HFF-Myc (cell line): ENCODE results near the gene NHLRC4.
A peak's percentile ranks its signal among the peaks of the same experiment; 100 is the strongest.

ENCODE experiments used
- DNase-seq: peaks from one replicate; pipeline ENCODE4 v3.0.0-alpha.2; 2011; ENCODE audit warnings: low read depth; ENCODE audit errors: extremely low read depth
- H3K4me3 ChIP-seq: replicated peaks from 2 replicates; pipeline ENCODE4 v1.5.1; 2011; ENCODE audit warnings: low read depth, mild to moderate bottlenecking, control low read depth, low read length
- TF ChIP-seq, protein P1 (sequence below): IDR thresholded peaks from 2 replicates; pipeline ENCODE4 v1.5.1; 2012; ENCODE audit warnings: mild to moderate bottlenecking, low read depth, low read length, control low read depth; ENCODE audit errors: missing control alignments

Gene NHLRC4

GRCh38 chr16:549544-550263 is 17.1 kb upstream of the NHLRC4 start:
- DNase-seq: no peak
- no peak overlapping the region for H3K4me3 ChIP-seq
- TF ChIP-seq, protein P1, sequence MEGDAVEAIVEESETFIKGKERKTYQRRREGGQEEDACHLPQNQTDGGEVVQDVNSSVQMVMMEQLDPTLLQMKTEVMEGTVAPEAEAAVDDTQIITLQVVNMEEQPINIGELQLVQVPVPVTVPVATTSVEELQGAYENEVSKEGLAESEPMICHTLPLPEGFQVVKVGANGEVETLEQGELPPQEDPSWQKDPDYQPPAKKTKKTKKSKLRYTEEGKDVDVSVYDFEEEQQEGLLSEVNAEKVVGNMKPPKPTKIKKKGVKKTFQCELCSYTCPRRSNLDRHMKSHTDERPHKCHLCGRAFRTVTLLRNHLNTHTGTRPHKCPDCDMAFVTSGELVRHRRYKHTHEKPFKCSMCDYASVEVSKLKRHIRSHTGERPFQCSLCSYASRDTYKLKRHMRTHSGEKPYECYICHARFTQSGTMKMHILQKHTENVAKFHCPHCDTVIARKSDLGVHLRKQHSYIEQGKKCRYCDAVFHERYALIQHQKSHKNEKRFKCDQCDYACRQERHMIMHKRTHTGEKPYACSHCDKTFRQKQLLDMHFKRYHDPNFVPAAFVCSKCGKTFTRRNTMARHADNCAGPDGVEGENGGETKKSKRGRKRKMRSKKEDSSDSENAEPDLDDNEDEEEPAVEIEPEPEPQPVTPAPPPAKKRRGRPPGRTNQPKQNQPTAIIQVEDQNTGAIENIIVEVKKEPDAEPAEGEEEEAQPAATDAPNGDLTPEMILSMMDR: peak; percentile 6

- TF ChIP-seq, protein P1: no peak
- DNase-seq: no peak
- H3K4me3 ChIP-seq: no peak overlapping the region
These were observed 15.6 kb upstream of the NHLRC4 start for GRCh38 chr16:551210-551609.

DNA sequence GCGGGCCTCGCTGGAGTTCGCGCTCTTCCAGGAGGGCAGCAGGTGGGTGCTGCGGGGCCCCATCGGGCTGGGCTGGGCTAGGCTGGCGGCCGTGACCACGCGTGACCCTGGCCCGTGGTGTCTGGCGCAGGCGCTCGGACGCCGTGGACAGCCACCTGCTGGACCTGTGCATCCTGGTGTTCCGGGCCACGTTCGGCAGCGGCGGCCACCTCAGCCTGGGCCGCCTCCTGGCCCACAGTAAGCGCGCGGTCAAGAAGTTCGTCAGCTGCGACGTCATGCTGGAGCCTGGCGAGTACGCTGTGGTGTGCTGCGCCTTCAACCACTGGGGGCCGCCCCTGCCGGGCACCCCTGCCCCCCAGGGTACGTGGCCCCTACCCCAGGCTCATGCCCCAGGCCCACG is 14.6 kb upstream of the NHLRC4 start:
- no peak for DNase-seq
- H3K4me3 ChIP-seq: no peak overlapping the region
- TF ChIP-seq, protein P1: no peak

- H3K4me3 ChIP-seq: no peak overlapping the region
- TF ChIP-seq, protein P1: no peak
These were observed 13.1 kb upstream of the NHLRC4 start for GRCh38 chr16:553601-554296.

DNA sequence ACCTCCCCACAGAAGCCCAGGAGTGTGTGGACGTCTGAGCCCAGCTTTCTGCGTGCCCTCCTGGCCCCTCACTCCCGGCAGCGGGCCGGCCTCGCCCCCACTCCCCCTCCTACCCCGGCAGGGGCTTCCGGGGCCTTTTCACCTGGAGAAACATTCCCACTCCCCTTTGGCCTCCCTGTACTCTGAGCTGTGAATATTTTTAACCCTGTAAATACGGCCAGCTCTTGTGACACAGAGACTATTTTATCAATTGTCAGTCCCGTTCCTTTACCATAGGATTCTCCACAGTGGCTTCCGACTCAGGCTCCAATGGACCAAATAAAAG is 12.5 kb upstream of the NHLRC4 start:
- TF ChIP-seq, protein P1: no peak
- no peak overlapping the region for H3K4me3 ChIP-seq
- no peak for DNase-seq

More at GRCh38 chr16:553601-554296, 13.1 kb upstream of the NHLRC4 start:
- no peak for DNase-seq

DNA sequence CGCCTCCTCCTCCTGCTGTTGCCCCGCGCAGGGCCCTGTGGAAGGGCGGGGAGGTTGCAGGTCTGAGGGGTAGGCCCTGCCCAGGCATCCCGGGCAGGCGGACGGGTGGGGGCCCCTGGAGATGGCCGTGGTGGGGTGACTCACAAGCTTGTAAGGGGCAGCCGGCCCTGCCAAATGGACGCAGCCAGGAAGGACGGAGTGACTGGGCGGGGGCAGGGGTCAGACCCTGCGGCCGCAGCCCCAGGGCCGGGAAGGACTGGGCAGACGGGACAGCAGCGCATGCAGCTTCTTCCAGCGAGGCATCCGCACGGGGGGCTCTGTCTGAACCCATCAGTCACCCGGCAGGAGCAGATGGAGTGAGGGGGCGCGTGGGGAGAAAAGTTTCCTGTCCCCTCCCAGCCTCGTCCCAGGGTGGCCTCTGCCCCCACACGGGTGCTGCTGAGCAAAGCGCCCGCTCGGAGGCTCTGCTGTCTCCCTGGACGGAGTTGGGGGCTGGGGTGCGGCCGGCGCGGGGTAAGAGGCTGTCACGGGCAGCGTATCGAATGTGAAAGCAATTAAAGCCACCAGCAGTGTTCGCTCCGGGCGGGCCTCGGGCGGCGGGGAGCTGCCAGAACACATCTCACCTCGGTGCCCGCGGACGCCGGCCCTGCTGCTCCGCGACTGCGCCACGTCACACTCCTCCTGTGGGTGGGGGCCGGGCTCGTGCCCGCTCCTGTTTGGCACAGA is 12.0 kb upstream of the NHLRC4 start:
- TF ChIP-seq, protein P1: no peak
- DNase-seq: no peak
- no peak overlapping the region for H3K4me3 ChIP-seq
